HFFc6 (cell line): ENCODE measurements around the gene PDLIM3. TPM values are rescaled to one million over a fixed set of nuclear protein-coding genes. Genes with fewer than 3 reads are reported as not detected.

Experiments
- DNase-seq: peaks from one replicate; pipeline ENCODE4 v3.0.0-alpha.2; 2018
- H3K27ac Mint-ChIP-seq: 2 replicates; pipeline ENCODE4 v1.8.0; 2020; ENCODE audit warnings: mild to moderate bottlenecking, mixed read lengths
- H3K27me3 Mint-ChIP-seq: 2 replicates; pipeline ENCODE4 v1.8.0; 2021; ENCODE audit warnings: mild to moderate bottlenecking, moderate library complexity, mixed read lengths; ENCODE audit not compliant: insufficient read depth
- H3K36me3 Mint-ChIP-seq: 2 replicates; pipeline ENCODE4 v1.8.0; 2021; ENCODE audit warnings: low read depth, mixed read lengths
- H3K4me1 Mint-ChIP-seq: 2 replicates; pipeline ENCODE4 v1.8.0; 2020; ENCODE audit warnings: low read depth, mixed read lengths
- H3K4me3 Mint-ChIP-seq: 2 replicates; pipeline ENCODE4 v1.8.0; 2020; ENCODE audit warnings: mild to moderate bottlenecking, moderate library complexity, mixed read lengths
- H3K9me3 Mint-ChIP-seq: 2 replicates; pipeline ENCODE4 v1.8.0; 2020; ENCODE audit warnings: mild to moderate bottlenecking, mixed read lengths
- CTCF ChIP-seq: fragments of 200-600 bp; sonication (generic); IDR thresholded peaks from 2 replicates; pipeline ENCODE4 v1.5.0; 2021; ENCODE audit warnings: antibody characterized with exemption, mild to moderate bottlenecking
- total RNA-seq, 6 experiments: library from RNA; stranded (reverse); fragmentation: NEBNext Ultra II Directional; extraction: Animal tissue kit (Norgen Biotek cat#: 25700); gene quantifications; 2 replicates in 1 of 6; 3 replicates in 5 of 6; pipeline ENCODE4 v1.2.3, GENCODE V29; 2021

PDLIM3 gene
- total RNA-seq, 6 experiments from 2014 or later, result not detected

GRCh38 chr4:185548587-185548986, 13.3 kb upstream of the PDLIM3 start:
- Mint-ChIP-seq H3K4me1 (no peaks in the 10 kb centered on the region), H3K36me3 (no peaks in the 10 kb centered on the region), H3K4me3 (no peak overlapping the region), H3K9me3 (no peaks in the 10 kb centered on the region), H3K27me3 (no peaks in the 10 kb centered on the region; the same call in 1 of the 2 replicates), H3K27ac (no peak overlapping the region)
- TF ChIP-seq CTCF, result no peak
- no peak for DNase-seq

GRCh38 chr4:185546335-185546734, 11.0 kb upstream of the PDLIM3 start:
- H3K9me3 Mint-ChIP-seq, result no peaks in the 10 kb centered on the region
- DNase-seq, result no peak
- no peaks in the 10 kb centered on the region for H3K4me1 Mint-ChIP-seq
- no peak overlapping the region for H3K4me3 Mint-ChIP-seq
- H3K36me3 Mint-ChIP-seq, result no peaks in the 10 kb centered on the region
- no peak overlapping the region for H3K27ac Mint-ChIP-seq
- TF ChIP-seq CTCF, result no peak
- peaks cover 5% of the 10 kb centered on the region; the same call in 1 of the 2 replicates for H3K27me3 Mint-ChIP-seq

GRCh38 chr4:185542626-185543315, 7.5 kb upstream of the PDLIM3 start:
- no peaks in the 10 kb centered on the region for H3K9me3 Mint-ChIP-seq
- no peaks in the 10 kb centered on the region for H3K36me3 Mint-ChIP-seq
- peaks cover 10% of the 10 kb centered on the region; the same call in 1 of the 2 replicates for H3K27me3 Mint-ChIP-seq
- no peak for TF ChIP-seq CTCF
- no peak for DNase-seq
- no peak overlapping the region for H3K27ac Mint-ChIP-seq
- no peak overlapping the region for H3K4me3 Mint-ChIP-seq
- no peaks in the 10 kb centered on the region for H3K4me1 Mint-ChIP-seq

- Mint-ChIP-seq H3K27me3 (peaks cover 17% of the 10 kb centered on the region; the same call in 1 of the 2 replicates), H3K4me3 (no peak overlapping the region), H3K36me3 (no peaks in the 10 kb centered on the region), H3K9me3 (no peaks in the 10 kb centered on the region), H3K4me1 (no peaks in the 10 kb centered on the region), H3K27ac (no peak overlapping the region)
- TF ChIP-seq CTCF, result no peak
- DNase-seq, result no peak
These were observed 6.0 kb upstream of the PDLIM3 start for GRCh38 chr4:185541251-185541727.

- H3K4me3 Mint-ChIP-seq, result no peak overlapping the region
- H3K27me3 Mint-ChIP-seq, result peaks cover 23% of the 10 kb centered on the region
- H3K9me3 Mint-ChIP-seq, result no peaks in the 10 kb centered on the region
- no peaks in the 10 kb centered on the region; the same call in 1 of the 2 replicates for H3K4me1 Mint-ChIP-seq
- H3K27ac Mint-ChIP-seq, result no peak overlapping the region
- H3K36me3 Mint-ChIP-seq, result no peaks in the 10 kb centered on the region
- no peak for DNase-seq
- TF ChIP-seq CTCF, result no peak
These were observed 5.3 kb upstream of the PDLIM3 start for GRCh38 chr4:185540487-185541120.
